GM12864 (cell line): Measurements from ENCODE around the gene ZFP36.

Experiments used
- DNase-seq: peaks from one replicate; pipeline ENCODE4 v3.0.0-alpha.2; 2011; ENCODE audit warnings: low read depth
- H3K4me3 ChIP-seq: 2 replicates; pipeline ENCODE4 v1.5.1; 2011; ENCODE audit warnings: mild to moderate bottlenecking, low read depth, low read length, control low read depth
- CTCF ChIP-seq: IDR thresholded peaks from 2 replicates; pipeline ENCODE4 v1.5.1; 2011; ENCODE audit warnings: low read depth, mild to moderate bottlenecking, moderate library complexity, low read length, control low read depth, inconsistent platforms; ENCODE audit errors: missing control alignments

ZFP36 gene

GRCh38 chr19:39407660-39408391, 1.2 kb downstream of the ZFP36 start:
- TF ChIP-seq CTCF, result no peak
- H3K4me3 ChIP-seq, result peak overlapping the region; percentile 98
- DNase-seq, result no peak

GRCh38 chr19:39408392-39409207, 2.0 kb downstream of the ZFP36 start:
- no peak for DNase-seq
- TF ChIP-seq CTCF, result no peak
- peak overlapping the region; percentile 98 for H3K4me3 ChIP-seq

GRCh38 chr19:39409208-39410016, 2.8 kb downstream of the ZFP36 start:
- TF ChIP-seq CTCF, result no peak
- peak overlapping the region; percentile 98 for H3K4me3 ChIP-seq
- no peak for DNase-seq

GRCh38 chr19:39410017-39410830, 3.6 kb downstream of the ZFP36 start:
- DNase-seq, result no peak
- H3K4me3 ChIP-seq, result peak overlapping the region; percentile 98
- TF ChIP-seq CTCF, result no peak

- H3K4me3 ChIP-seq, result peak overlapping the region; percentile 98; the same call in 1 of the 2 replicates
- TF ChIP-seq CTCF, result no peak
- DNase-seq, result no peak
Observed at GRCh38 chr19:39410831-39411080, 4.1 kb downstream of the ZFP36 start.

GRCh38 chr19:39411081-39411831, 4.6 kb downstream of the ZFP36 start:
- H3K4me3 ChIP-seq, result peak overlapping the region; percentile 98; the same call in 1 of the 2 replicates

More at GRCh38 chr19:39411081-39411831, 4.6 kb downstream of the ZFP36 start:
- no peak for DNase-seq
- no peak for TF ChIP-seq CTCF
